ENCODE data around the gene ORC6. TPM values are rescaled to one million over a fixed set of nuclear protein-coding genes. Genes with fewer than 3 reads are reported as not detected.

ORC6 gene
- total RNA-seq, 1 donor from 2014 or later = 1.4 TPM

GRCh38 chr16:46729326-46729995 lies 40.0 kb downstream of the ORC6 start:
- Histone ChIP-seq H3K9me3 (replicated peaks) (no peaks in the 10 kb centered on the region), H3K36me3 (peaks cover 52% of the 10 kb centered on the region), H3K27me3 (ENCODE audit: low read depth) (no peaks in the 10 kb centered on the region), H3K4me1 (peaks cover 68% of the 10 kb centered on the region), H3K27ac (replicated peaks) (peak overlapping the region; percentile 64), H3K4me3 (no peak overlapping the region)
- no peak for DNase-seq
- no peak for TF ChIP-seq CTCF (IDR thresholded peaks at IDR 0.05; ENCODE audit: borderline replicate concordance)
- intact Hi-C loops (cut with micrococcal nuclease) = no loop called here

GRCh38 chr16:46730126-46730525 lies 40.7 kb downstream of the ORC6 start:
- no peaks in the 10 kb centered on the region for H3K9me3 ChIP-seq (replicated peaks)
- no peak for TF ChIP-seq CTCF (IDR thresholded peaks at IDR 0.05; ENCODE audit: borderline replicate concordance)
- H3K4me1 ChIP-seq = peaks cover 69% of the 10 kb centered on the region
- no peak overlapping the region for H3K4me3 ChIP-seq
- H3K27ac ChIP-seq (replicated peaks) = peak overlapping the region; percentile 79
- intact Hi-C loops (cut with micrococcal nuclease) = no loop called here
- no peak for DNase-seq
- H3K36me3 ChIP-seq = peaks cover 46% of the 10 kb centered on the region
- H3K27me3 ChIP-seq (ENCODE audit: low read depth) = no peaks in the 10 kb centered on the region

GRCh38 chr16:46730801-46731690 lies 41.6 kb downstream of the ORC6 start:
- intact Hi-C loops (cut with micrococcal nuclease) = no loop called here
- Histone ChIP-seq H3K4me1 (peaks cover 77% of the 10 kb centered on the region), H3K27ac (replicated peaks) (peak overlapping the region; percentile 79), H3K9me3 (replicated peaks) (no peaks in the 10 kb centered on the region), H3K36me3 (peaks cover 39% of the 10 kb centered on the region), H3K27me3 (ENCODE audit: low read depth) (no peaks in the 10 kb centered on the region), H3K4me3 (peak overlapping the region; percentile 19)
- no peak for TF ChIP-seq CTCF (IDR thresholded peaks at IDR 0.05; ENCODE audit: borderline replicate concordance)
- DNase-seq = no peak

- H3K27ac ChIP-seq (replicated peaks) = peak overlapping the region; percentile 79
- peaks cover 80% of the 10 kb centered on the region for H3K4me1 ChIP-seq
- DNase-seq = peak; percentile 49
- H3K36me3 ChIP-seq = peaks cover 32% of the 10 kb centered on the region
- intact Hi-C loops (cut with micrococcal nuclease) = no loop called here
- no peaks in the 10 kb centered on the region for H3K27me3 ChIP-seq (ENCODE audit: low read depth)
- no peak for TF ChIP-seq CTCF (IDR thresholded peaks at IDR 0.05; ENCODE audit: borderline replicate concordance)
- H3K4me3 ChIP-seq = peak overlapping the region; percentile 19
- no peaks in the 10 kb centered on the region for H3K9me3 ChIP-seq (replicated peaks)
Measured at GRCh38 chr16:46731691-46732555, 42.5 kb downstream of the ORC6 start.

- intact Hi-C loops (cut with micrococcal nuclease) = no loop called here
- Histone ChIP-seq H3K27me3 (ENCODE audit: low read depth) (no peaks in the 10 kb centered on the region), H3K4me3 (peak overlapping the region; percentile 6), H3K9me3 (replicated peaks) (no peaks in the 10 kb centered on the region), H3K27ac (replicated peaks) (peak overlapping the region; percentile 79), H3K36me3 (peaks cover 30% of the 10 kb centered on the region), H3K4me1 (peaks cover 82% of the 10 kb centered on the region)
- TF ChIP-seq CTCF (IDR thresholded peaks at IDR 0.05; ENCODE audit: borderline replicate concordance) = no peak
- no peak for DNase-seq
Measured at GRCh38 chr16:46732561-46732960, 43.1 kb downstream of the ORC6 start.

All from left ventricle myocardium inferior (tissue), 1 donor.